ENCODE data around the gene SWI5.
A peak's percentile ranks its signal among the peaks of the same experiment; 100 is the strongest.

The SWI5 gene

DNA sequence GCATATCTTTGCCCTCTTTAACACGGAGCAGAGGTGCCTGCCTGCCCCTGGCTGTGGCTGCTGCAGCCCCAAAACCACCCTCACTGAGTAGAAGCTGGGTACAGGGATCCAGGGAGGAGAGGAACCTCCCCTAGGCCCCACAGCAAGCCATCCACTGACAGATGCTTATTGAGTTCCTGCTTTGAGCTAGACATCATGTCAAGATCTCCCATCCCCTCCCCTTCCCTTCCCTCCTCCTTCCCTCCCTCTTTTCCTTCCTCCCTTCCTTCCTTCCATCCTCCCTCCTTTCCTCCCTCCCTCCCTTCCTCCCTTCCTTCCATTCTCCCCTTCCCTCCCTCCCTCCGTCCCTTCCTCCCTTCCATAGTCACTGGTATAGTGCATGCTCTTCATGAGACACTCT is 29.6 kb upstream of the SWI5 start:
- Histone ChIP-seq H3K9ac (no peak overlapping the region), H3K4me2 (no peak overlapping the region)

DNA sequence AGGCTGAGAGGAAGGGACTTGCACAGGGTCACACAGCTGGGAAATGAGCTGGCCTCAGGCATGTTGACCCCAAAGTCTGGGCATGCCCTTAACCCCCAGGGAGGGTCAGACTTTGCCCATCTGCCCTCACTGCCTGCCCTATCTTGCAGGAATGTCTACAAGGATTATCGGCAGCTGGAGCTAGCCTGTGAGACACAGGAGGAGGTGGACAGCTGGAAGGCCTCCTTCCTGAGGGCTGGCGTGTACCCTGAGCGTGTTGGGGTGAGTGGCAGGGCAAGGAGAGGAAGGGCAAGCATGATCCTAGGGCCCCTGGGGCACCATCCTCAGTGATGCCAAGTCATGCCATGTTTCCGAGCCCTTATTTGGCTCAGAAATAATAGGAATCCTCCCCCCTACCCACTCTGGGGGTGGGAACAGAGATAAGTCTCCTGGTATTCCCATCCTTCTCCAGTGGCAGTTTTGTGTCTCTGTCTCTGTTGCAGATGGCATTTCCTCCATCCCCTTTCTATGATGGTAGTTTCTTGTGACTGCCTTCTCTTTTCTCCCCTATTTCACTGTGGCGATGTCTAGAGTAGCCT is 28.8 kb upstream of the SWI5 start:
- Histone ChIP-seq H3K4me3 (IDR thresholded peaks at IDR 0.05; ENCODE audit: insufficient read depth, low read depth, low read length) (no peak overlapping the region), H3K4me1 (ENCODE audit: low read depth, poor library complexity, severe bottlenecking) (peaks cover 5% of the 10 kb centered on the region), H3K36me3 (ENCODE audit: insufficient read depth) (no peaks in the 10 kb centered on the region), H3K27ac (no peak overlapping the region), H4K20me1 (ENCODE audit: insufficient read depth) (no peaks in the 10 kb centered on the region), H3K4me2 (no peak overlapping the region), H3K9ac (no peak overlapping the region), H3K27me3 (ENCODE audit: insufficient read depth, low read depth) (peaks cover 28% of the 10 kb centered on the region), H2AFZ (ENCODE audit: low read depth) (no peak overlapping the region), H3K79me2 (ENCODE audit: insufficient read depth, low read depth) (no peaks in the 10 kb centered on the region)
- TF ChIP-seq, protein P1, sequence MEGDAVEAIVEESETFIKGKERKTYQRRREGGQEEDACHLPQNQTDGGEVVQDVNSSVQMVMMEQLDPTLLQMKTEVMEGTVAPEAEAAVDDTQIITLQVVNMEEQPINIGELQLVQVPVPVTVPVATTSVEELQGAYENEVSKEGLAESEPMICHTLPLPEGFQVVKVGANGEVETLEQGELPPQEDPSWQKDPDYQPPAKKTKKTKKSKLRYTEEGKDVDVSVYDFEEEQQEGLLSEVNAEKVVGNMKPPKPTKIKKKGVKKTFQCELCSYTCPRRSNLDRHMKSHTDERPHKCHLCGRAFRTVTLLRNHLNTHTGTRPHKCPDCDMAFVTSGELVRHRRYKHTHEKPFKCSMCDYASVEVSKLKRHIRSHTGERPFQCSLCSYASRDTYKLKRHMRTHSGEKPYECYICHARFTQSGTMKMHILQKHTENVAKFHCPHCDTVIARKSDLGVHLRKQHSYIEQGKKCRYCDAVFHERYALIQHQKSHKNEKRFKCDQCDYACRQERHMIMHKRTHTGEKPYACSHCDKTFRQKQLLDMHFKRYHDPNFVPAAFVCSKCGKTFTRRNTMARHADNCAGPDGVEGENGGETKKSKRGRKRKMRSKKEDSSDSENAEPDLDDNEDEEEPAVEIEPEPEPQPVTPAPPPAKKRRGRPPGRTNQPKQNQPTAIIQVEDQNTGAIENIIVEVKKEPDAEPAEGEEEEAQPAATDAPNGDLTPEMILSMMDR (conservative IDR thresholded peaks at IDR 0.05; ENCODE audit: low read depth, low read length), result no peak

More for the DNA sequence above, 29.6 kb upstream of the SWI5 start:
- no peak overlapping the region for H2AFZ ChIP-seq (ENCODE audit: low read depth)
- H3K27me3 ChIP-seq (ENCODE audit: insufficient read depth, low read depth), result peaks cover 36% of the 10 kb centered on the region
- H4K20me1 ChIP-seq (ENCODE audit: insufficient read depth), result no peaks in the 10 kb centered on the region
- no peak overlapping the region for H3K27ac ChIP-seq
- H3K4me3 ChIP-seq (IDR thresholded peaks at IDR 0.05; ENCODE audit: insufficient read depth, low read depth, low read length), result no peak overlapping the region
- H3K4me1 ChIP-seq (ENCODE audit: low read depth, poor library complexity, severe bottlenecking), result peaks cover 5% of the 10 kb centered on the region
- TF ChIP-seq, protein P1 (conservative IDR thresholded peaks at IDR 0.05; ENCODE audit: low read depth, low read length), result no peak
- no peaks in the 10 kb centered on the region for H3K36me3 ChIP-seq (ENCODE audit: insufficient read depth)
- no peaks in the 10 kb centered on the region for H3K79me2 ChIP-seq (ENCODE audit: insufficient read depth, low read depth)

DNA sequence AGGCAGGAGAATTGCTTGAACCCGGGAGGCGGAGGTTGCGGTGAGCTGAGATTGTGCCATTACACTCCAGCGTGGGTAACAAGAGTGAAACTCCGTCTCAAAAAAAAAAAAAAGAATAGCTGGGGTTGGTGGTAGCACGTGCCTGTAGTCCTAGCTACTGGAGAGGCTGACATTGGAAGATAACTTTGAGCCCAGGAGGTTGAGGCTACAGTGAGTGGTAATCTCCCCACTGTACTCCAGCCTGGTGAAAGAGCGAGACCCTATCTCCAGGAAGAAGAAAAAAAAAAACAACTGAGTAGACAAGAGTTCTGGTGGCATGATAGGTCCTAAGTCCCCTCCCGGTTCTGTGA is 26.5 kb upstream of the SWI5 start:
- H3K27me3 ChIP-seq (ENCODE audit: insufficient read depth, low read depth), result peaks cover 23% of the 10 kb centered on the region
- H3K79me2 ChIP-seq (ENCODE audit: insufficient read depth, low read depth), result no peaks in the 10 kb centered on the region
- peak overlapping the region; percentile 93 for H2AFZ ChIP-seq (ENCODE audit: low read depth)
- H4K20me1 ChIP-seq (ENCODE audit: insufficient read depth), result no peaks in the 10 kb centered on the region
- H3K9ac ChIP-seq, result no peak overlapping the region
- no peak overlapping the region for H3K27ac ChIP-seq
- H3K4me3 ChIP-seq (IDR thresholded peaks at IDR 0.05; ENCODE audit: insufficient read depth, low read depth, low read length), result no peak overlapping the region
- peaks cover 5% of the 10 kb centered on the region for H3K4me1 ChIP-seq (ENCODE audit: low read depth, poor library complexity, severe bottlenecking)
- H3K4me2 ChIP-seq, result peak overlapping the region; percentile 93
- TF ChIP-seq, protein P1 (conservative IDR thresholded peaks at IDR 0.05; ENCODE audit: low read depth, low read length), result no peak
- H3K36me3 ChIP-seq (ENCODE audit: insufficient read depth), result no peaks in the 10 kb centered on the region

DNA sequence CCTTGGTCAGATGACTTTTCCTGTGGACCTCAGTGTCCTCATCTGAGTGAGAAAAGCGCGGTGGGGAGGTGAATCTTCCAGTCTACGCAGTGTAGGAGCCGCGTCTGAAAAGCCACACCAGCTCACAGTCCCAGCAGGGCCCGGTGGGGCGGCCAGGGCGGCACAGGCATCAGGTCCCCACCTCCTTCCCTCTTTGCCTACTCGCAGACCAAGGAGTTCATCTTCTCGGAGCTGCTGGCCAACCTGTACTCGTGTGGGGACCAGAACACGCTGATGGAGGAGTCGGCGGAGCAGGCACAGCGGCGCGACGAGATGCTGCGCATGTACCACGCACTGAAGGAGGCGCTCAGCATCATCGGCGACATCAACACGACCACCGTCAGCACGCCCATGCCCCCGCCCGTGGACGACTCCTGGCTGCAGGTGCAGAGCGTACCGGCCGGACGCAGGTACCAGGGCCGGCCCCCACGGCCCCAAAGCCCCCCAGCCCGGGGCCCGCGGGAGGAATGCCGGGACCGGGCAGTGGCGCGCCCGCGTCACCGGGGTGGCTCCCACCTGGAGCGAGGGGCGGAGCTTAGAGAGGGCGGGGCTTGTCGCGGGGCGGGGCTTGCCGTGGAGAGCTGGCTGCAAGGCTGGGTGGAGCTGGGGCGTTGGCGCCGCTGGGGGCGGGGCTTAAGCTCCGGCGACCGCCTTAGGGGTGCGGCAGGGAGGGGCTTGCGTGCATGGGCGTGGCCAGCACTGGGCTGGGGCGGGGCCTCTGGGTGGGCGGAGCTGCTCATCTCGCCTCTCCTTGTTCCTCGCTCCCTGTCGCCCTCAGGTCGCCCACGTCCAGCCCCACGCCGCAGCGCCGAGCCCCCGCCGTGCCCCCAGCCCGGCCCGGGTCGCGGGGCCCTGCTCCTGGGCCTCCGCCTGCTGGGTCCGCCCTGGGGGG is 25.9 kb upstream of the SWI5 start:
- Histone ChIP-seq H3K36me3 (ENCODE audit: insufficient read depth) (no peaks in the 10 kb centered on the region), H3K9ac (no peak overlapping the region), H3K27ac (no peak overlapping the region)

More for the DNA sequence above, 25.9 kb upstream of the SWI5 start:
- Histone ChIP-seq H3K79me2 (ENCODE audit: insufficient read depth, low read depth) (no peaks in the 10 kb centered on the region), H4K20me1 (ENCODE audit: insufficient read depth) (no peaks in the 10 kb centered on the region), H3K27me3 (ENCODE audit: insufficient read depth, low read depth) (peaks cover 23% of the 10 kb centered on the region), H2AFZ (ENCODE audit: low read depth) (peak overlapping the region; percentile 93), H3K4me2 (peak overlapping the region; percentile 93), H3K4me1 (ENCODE audit: low read depth, poor library complexity, severe bottlenecking) (peaks cover 5% of the 10 kb centered on the region), H3K4me3 (IDR thresholded peaks at IDR 0.05; ENCODE audit: insufficient read depth, low read depth, low read length) (no peak overlapping the region)
- TF ChIP-seq, protein P1 (conservative IDR thresholded peaks at IDR 0.05; ENCODE audit: low read depth, low read length), result no peak
